H1 (cell line): Measurements from ENCODE around the gene GATC. TPM values are rescaled to one million over a fixed set of nuclear protein-coding genes. Genes with fewer than 3 reads are reported as not detected.

Source experiments
- CTCF ChIA-PET: fragments of 300-600 bp; sonication (Branson Sonifier 250); formaldehyde crosslinking; loops from one replicate; lab custom pipeline; 2021; ENCODE audit not compliant: partially characterized antibody; lab: Charles Lee
- POLR2A ChIA-PET: fragments of 300-600 bp; sonication (Branson Sonifier 250); formaldehyde crosslinking; loops from one replicate; lab custom pipeline; 2021; ENCODE audit warnings: inconsistent platforms; ENCODE audit not compliant: partially characterized antibody; lab: Charles Lee
- DNase-seq, 2 experiments: peaks; one replicate each; pipeline versions ENCODE4 v3.0.0 to v3.0.0-alpha.2; 2010 to 2022; ENCODE audit warnings: low spot score in 2 of 2, low read depth in 1 of 2, mixed read lengths in 1 of 2
- FAIRE-seq: peaks from 2 replicates; lab custom pipeline; 2011; peaks lifted over from hg19 to GRCh38; lab: Jason Lieb, UNC
- H2AFZ ChIP-seq: 2 replicates; pipeline ENCODE4 v1.8.1; 2012; ENCODE audit warnings: low read length, inconsistent platforms
- H2AK5ac ChIP-seq: 2 replicates; pipeline ENCODE4 v1.6.1; 2013; ENCODE audit warnings: low read depth, low read length
- H2BK120ac ChIP-seq: replicated peaks from 2 replicates; pipeline ENCODE3; 2013; ENCODE audit warnings: low read depth, low read length, inconsistent platforms
- H2BK12ac ChIP-seq: 2 replicates; pipeline ENCODE4 v1.6.1; 2013; ENCODE audit warnings: low read depth, low read length
- H2BK15ac ChIP-seq: 2 replicates; pipeline ENCODE4 v1.6.1; 2013; ENCODE audit warnings: low read length
- H2BK20ac ChIP-seq: 2 replicates; pipeline ENCODE4 v1.6.1; 2013; ENCODE audit warnings: low read length
- H2BK5ac ChIP-seq: 2 replicates; pipeline ENCODE4 v1.6.1; 2013; ENCODE audit warnings: low read depth, low read length
- H3K14ac ChIP-seq: 2 replicates; pipeline ENCODE4 v1.6.1; 2013; ENCODE audit warnings: inconsistent platforms; ENCODE audit not compliant: insufficient read length
- H3K18ac ChIP-seq: 2 replicates; pipeline ENCODE4 v1.6.1; 2013; ENCODE audit warnings: low read length; ENCODE audit errors: extremely low read depth
- H3K23ac ChIP-seq: 2 replicates; pipeline ENCODE4 v1.6.1; 2013; ENCODE audit warnings: inconsistent platforms; ENCODE audit not compliant: insufficient read length
- H3K23me2 ChIP-seq: 2 replicates; pipeline ENCODE4 v1.6.1; 2013; ENCODE audit warnings: low read depth, low read length
- H3K27ac ChIP-seq: 2 replicates; pipeline ENCODE4 v1.6.1; 2011; ENCODE audit warnings: low read depth, low read length, inconsistent platforms
- H3K27me3 ChIP-seq, 4 experiments: replicated peaks in 1 of 4; 1 replicate in 1 of 4; 2 replicates in 3 of 4; pipeline versions ENCODE4 v1.6.1 to v1.8.1; 2011 to 2013; ENCODE audit warnings: low read length in 3 of 4, mild to moderate bottlenecking in 3 of 4, inconsistent platforms in 2 of 4, mixed read lengths in 2 of 4, moderate library complexity in 1 of 4; ENCODE audit not compliant: control insufficient read depth in 3 of 4, insufficient read depth in 3 of 4; ENCODE audit errors: extremely low read depth in 1 of 4
- H3K36me3 ChIP-seq, 4 experiments: 2 replicates each; pipeline versions ENCODE4 v1.6.1 to v1.8.1; 2011 to 2013; ENCODE audit warnings: mild to moderate bottlenecking in 4 of 4, low read length in 3 of 4, moderate library complexity in 2 of 4, control low read depth in 1 of 4, inconsistent platforms in 1 of 4; ENCODE audit not compliant: insufficient read depth in 4 of 4, control insufficient read depth in 2 of 4
- H3K4ac ChIP-seq: replicated peaks from 2 replicates; pipeline ENCODE3; 2013; ENCODE audit warnings: low read length, low read depth, mixed read lengths, inconsistent platforms; ENCODE audit not compliant: insufficient read length
- H3K4me1 ChIP-seq, 4 experiments: replicated peaks in 1 of 4; 1 replicate in 1 of 4; 2 replicates in 3 of 4; pipeline versions ENCODE4 v1.6.1 to v1.8.1; 2011 to 2013; ENCODE audit warnings: low read length in 3 of 4, inconsistent platforms in 2 of 4, mixed read lengths in 1 of 4; ENCODE audit not compliant: insufficient read depth in 4 of 4, control insufficient read depth in 3 of 4
- H3K4me2 ChIP-seq, 2 experiments: 2 replicates each; pipeline versions ENCODE4 v1.6.1 to v1.8.1; 2011 to 2013; ENCODE audit warnings: low read depth in 2 of 2, low read length in 2 of 2, control low read depth in 1 of 2, inconsistent platforms in 1 of 2, mild to moderate bottlenecking in 1 of 2; ENCODE audit not compliant: insufficient read depth in 1 of 2
- H3K4me3 ChIP-seq, 4 experiments: fragments of 200-600, 300-600 bp in 1 of 4; sonication (generic), shearing (Covaris generic), sonication (Bioruptor Twin) in 1 of 4; 2 replicates each; pipeline versions ENCODE4 v1.5.1 to v1.8.1; 2011 to 2016; ENCODE audit warnings: low read length in 4 of 4, low read depth in 3 of 4, control low read depth in 2 of 4, inconsistent platforms in 2 of 4, mild to moderate bottlenecking in 2 of 4, mixed read lengths in 1 of 4, moderate library complexity in 1 of 4; ENCODE audit not compliant: insufficient read depth in 2 of 4; ENCODE audit errors: extremely low read depth in 1 of 4
- H3K56ac ChIP-seq: replicated peaks from 2 replicates; pipeline ENCODE3; 2013; ENCODE audit warnings: low read depth, mild to moderate bottlenecking, mixed read lengths, low read length, inconsistent platforms; ENCODE audit not compliant: insufficient read length
- H3K79me1 ChIP-seq: 2 replicates; pipeline ENCODE4 v1.6.1; 2013; ENCODE audit warnings: low read depth, low read length, control low read depth
- H3K79me2 ChIP-seq, 2 experiments: 2 replicates each; pipeline versions ENCODE4 v1.6.1 to v1.8.1; 2012 to 2013; ENCODE audit warnings: low read length in 2 of 2, mild to moderate bottlenecking in 2 of 2, inconsistent platforms in 1 of 2; ENCODE audit not compliant: insufficient read depth in 2 of 2, control insufficient read depth in 1 of 2
- H3K9ac ChIP-seq, 4 experiments: replicated peaks in 1 of 4; 1 replicate in 1 of 4; 2 replicates in 3 of 4; pipeline versions ENCODE4 v1.6.1 to v1.8.1; 2011 to 2013; ENCODE audit warnings: low read depth in 3 of 4, low read length in 3 of 4, control low read depth in 2 of 4, mild to moderate bottlenecking in 2 of 4, moderate library complexity in 2 of 4, inconsistent platforms in 1 of 4; ENCODE audit errors: extremely low read depth in 1 of 4
- H3K9me3 ChIP-seq, 2 experiments: 2 replicates each; pipeline versions ENCODE4 v1.6.1 to v1.8.1; 2012 to 2013; ENCODE audit warnings: mild to moderate bottlenecking in 2 of 2, moderate library complexity in 2 of 2, control low read depth in 1 of 2, inconsistent platforms in 1 of 2, low read depth in 1 of 2, low read length in 1 of 2, mixed read lengths in 1 of 2; ENCODE audit not compliant: insufficient read depth in 2 of 2
- H4K20me1 ChIP-seq, 2 experiments: replicated peaks in 1 of 2; 2 replicates each; pipeline versions ENCODE3 to v1.8.1; 2011 to 2013; ENCODE audit warnings: inconsistent platforms in 2 of 2, low read length in 2 of 2, mild to moderate bottlenecking in 1 of 2; ENCODE audit not compliant: insufficient read depth in 2 of 2, control insufficient read depth in 1 of 2
- H4K5ac ChIP-seq: 2 replicates; pipeline ENCODE4 v1.6.1; 2013; ENCODE audit warnings: low read length, low read depth, mixed read lengths, inconsistent platforms; ENCODE audit not compliant: insufficient read length
- H4K8ac ChIP-seq: 2 replicates; pipeline ENCODE4 v1.8.0; 2013; ENCODE audit warnings: mild to moderate bottlenecking, moderate library complexity, low read length, inconsistent platforms; ENCODE audit not compliant: insufficient read depth; ENCODE audit errors: extremely low read depth
- H4K91ac ChIP-seq: replicated peaks from 2 replicates; pipeline ENCODE3; 2013; ENCODE audit warnings: low read length, mixed read lengths, inconsistent platforms; ENCODE audit not compliant: insufficient read length
- ATF2 ChIP-seq: IDR thresholded peaks from 2 replicates; pipeline ENCODE4 v1.6.1; 2012; ENCODE audit warnings: low read length, inconsistent platforms
- CBX5 ChIP-seq: fragments of 300-800, 300-1000 bp; sonication (generic); IDR thresholded peaks from 2 replicates; pipeline ENCODE4 v1.7.1; 2016; ENCODE audit warnings: antibody characterized with exemption, low read length, low read depth
- EP300 ChIP-seq, 2 experiments: IDR thresholded peaks; 1 replicate in 1 of 2; 2 replicates in 1 of 2; pipeline ENCODE4 v1.6.1; 2011 to 2012; ENCODE audit warnings: low read depth in 2 of 2, low read length in 2 of 2, mild to moderate bottlenecking in 2 of 2, borderline replicate concordance in 1 of 2, inconsistent platforms in 1 of 2, moderate library complexity in 1 of 2
- EZH2 ChIP-seq: fragments of 200-600 bp; sonication (generic); IDR thresholded peaks from 2 replicates; pipeline ENCODE4 v1.7.1; 2012; ENCODE audit warnings: low read depth, mild to moderate bottlenecking, moderate library complexity, low read length, inconsistent platforms; ENCODE audit not compliant: severe bottlenecking
- NANOG ChIP-seq: IDR thresholded peaks from 2 replicates; pipeline ENCODE4 v1.6.1; 2011; ENCODE audit warnings: low read length, low read depth, mild to moderate bottlenecking, inconsistent platforms; ENCODE audit not compliant: insufficient read depth, poor library complexity, severe bottlenecking
- TAF1 ChIP-seq: IDR thresholded peaks from 2 replicates; pipeline ENCODE4 v1.6.1; 2011; ENCODE audit warnings: mild to moderate bottlenecking, low read depth, low read length
- WGBS, 2 experiments: shearing (Covaris generic) in 1 of 2; methylation state at CpG; one replicate each; pipeline versions ENCODE4 v1.1.6 to v1.1.7; 2013 to 2015; ENCODE audit warnings: low lambda C conversion rate in 2 of 2, mixed read lengths in 2 of 2, inconsistent platforms in 1 of 2, low coverage in 1 of 2, missing lambda C conversion rate in 1 of 2; ENCODE audit not compliant: insufficient replicate concordance in 2 of 2, insufficient coverage in 1 of 2, insufficient read length in 1 of 2; ENCODE audit errors: extremely low coverage in 1 of 2, missing lambda C conversion rate in 1 of 2; 5-methylcytosine and 5-hydroxymethylcytosine counted together
- polyA plus RNA-seq, 7 experiments: library from polyadenylated mRNA; depleted of rRNA in 3 of 7; stranded (reverse) in 5 of 7; unstranded in 2 of 7; fragments of >200 nt in 5 of 7; fragments of 200-250 nt in 2 of 7; gene quantifications; 1 replicate in 5 of 7; 2 replicates in 1 of 7; 4 replicates in 1 of 7; pipeline versions ENCODE4 v1.2.1 to v1.2.3, GENCODE V29; 2011 to 2013; ENCODE audit warnings: missing spikeins in 2 of 7, mixed read lengths in 2 of 7
- total RNA-seq: library from RNA; stranded (reverse); fragmentation: NEBNext Ultra II Directional; extraction: Animal tissue kit (Norgen Biotek cat#: 25700); gene quantifications from 2 replicates; pipeline ENCODE4 v1.2.1, GENCODE V29; 2021

The GATC gene
- total and polyA plus RNA-seq, 2 of the 8 experiments (the other 6 are each of a cell fraction or from before 2014, with no cell fraction given) = 13.2 to 30.4 TPM

GRCh38 chr12:120406069-120406468 is 40.2 kb upstream of the GATC start:
- Histone ChIP-seq H2AK5ac (no peak overlapping the region), H3K27me3 (no peaks in the 10 kb centered on the region), H4K20me1 (no peaks in the 10 kb centered on the region), H3K79me2 (no peaks in the 10 kb centered on the region), H2AFZ (no peak overlapping the region), H4K91ac (no peak overlapping the region), H3K23me2 (no peaks in the 10 kb centered on the region), H3K79me1 (no peaks in the 10 kb centered on the region), H2BK20ac (no peak overlapping the region), H3K4me3 (no peak overlapping the region), H3K4me1 (peaks cover 1 to 7% (median 6%) of the 10 kb centered on the region in 4 experiments), H3K36me3 (no peaks in the 10 kb centered on the region), H3K9me3 (no peaks in the 10 kb centered on the region), H3K4ac (no peak overlapping the region), H4K8ac (no peak overlapping the region), H3K4me2 (no peak overlapping the region), H2BK120ac (no peak overlapping the region), H2BK15ac (no peak overlapping the region), H2BK5ac (no peak overlapping the region), H3K18ac (no peak overlapping the region), H3K27ac (no peak overlapping the region; the same call in 1 of the 2 replicates), H3K56ac (no peak overlapping the region), H4K5ac (no peak overlapping the region), H2BK12ac (no peak overlapping the region), H3K23ac (no peak overlapping the region), H3K9ac (peak overlapping the region in 1 of 4 experiments; percentile 37; a peak in 1 of 7 replicates), H3K14ac (no peak overlapping the region)
- TF ChIP-seq CBX5 (no peak), NANOG (no peak), TAF1 (no peak), ATF2 (no peak), EP300 (IDR thresholded peaks at IDR 0.05; ENCODE audit: borderline replicate concordance in 1 of 2, low read depth in 2 of 2, low read length in 2 of 2) (no peak), EZH2 (no peak)
- ChIA-PET CTCF (interaction anchor here (1.4 to 2.5 kb wide), 3 partner anchors 20 to 39 kb away, joined by 3 to 8 read pairs (median 4); no protein-coding TSS in a partner anchor), POLR2A (no interaction called here)
- no peak for DNase-seq
- WGBS, 2 experiments = 81% methylated on average over 3 of the region's 3 CpGs; no CpG with 5 or more reads in 1 of the 2 experiments
- FAIRE-seq = no peak
